ENCODE measurements around the gene ABCC9. TPM values are rescaled to one million over a fixed set of nuclear protein-coding genes. Genes with fewer than 3 reads are reported as not detected.
A peak's percentile ranks its signal among the peaks of the same experiment; 100 is the strongest.

Gene ABCC9
- total RNA-seq, 1 experiment from 2014 or later, result not detected

GRCh38 chr12:21852251-21852650 is 89.0 kb downstream of the ABCC9 start:
- Histone ChIP-seq H4K20me1 (ENCODE audit: insufficient read depth, low read depth, low read length) (no peaks in the 10 kb centered on the region), H3K36me3 (ENCODE audit: insufficient read depth, low read length) (no peaks in the 10 kb centered on the region), H3K9ac (ENCODE audit: low read length) (no peak overlapping the region), H3K9me3 (ENCODE audit: low read length) (no peaks in the 10 kb centered on the region), H3K4me3 (ENCODE audit: low read length) (no peak overlapping the region), H3K79me2 (ENCODE audit: low read length) (no peaks in the 10 kb centered on the region), H3K27me3 (ENCODE audit: low read length) (no peaks in the 10 kb centered on the region), H3K27ac (ENCODE audit: low read length) (no peak overlapping the region), H3K4me1 (ENCODE audit: low read length) (no peaks in the 10 kb centered on the region), H3K4me2 (ENCODE audit: low read depth, low read length, poor library complexity, severe bottlenecking) (no peak overlapping the region), H2AFZ (ENCODE audit: low read length) (no peak overlapping the region), H3K9me2 (replicated peaks; ENCODE audit: insufficient read depth, low read length) (no peaks in the 10 kb centered on the region)
- no peak for DNase-seq

GRCh38 chr12:21851151-21851550 is 90.1 kb downstream of the ABCC9 start:
- Histone ChIP-seq H3K27me3 (ENCODE audit: low read length) (no peaks in the 10 kb centered on the region), H3K27ac (ENCODE audit: low read length) (no peak overlapping the region), H3K36me3 (ENCODE audit: insufficient read depth, low read length) (no peaks in the 10 kb centered on the region), H3K4me1 (ENCODE audit: low read length) (no peaks in the 10 kb centered on the region), H3K79me2 (ENCODE audit: low read length) (no peaks in the 10 kb centered on the region), H2AFZ (ENCODE audit: low read length) (no peak overlapping the region), H3K4me2 (ENCODE audit: low read depth, low read length, poor library complexity, severe bottlenecking) (no peak overlapping the region), H3K9me2 (replicated peaks; ENCODE audit: insufficient read depth, low read length) (no peaks in the 10 kb centered on the region), H3K9ac (ENCODE audit: low read length) (no peak overlapping the region), H3K9me3 (ENCODE audit: low read length) (no peaks in the 10 kb centered on the region), H3K4me3 (ENCODE audit: low read length) (no peak overlapping the region), H4K20me1 (ENCODE audit: insufficient read depth, low read depth, low read length) (no peaks in the 10 kb centered on the region)
- no peak for DNase-seq

GRCh38 chr12:21850419-21850818 is 90.8 kb downstream of the ABCC9 start:
- Histone ChIP-seq H3K4me2 (ENCODE audit: low read depth, low read length, poor library complexity, severe bottlenecking) (no peak overlapping the region), H3K27ac (ENCODE audit: low read length) (no peak overlapping the region), H3K9me2 (replicated peaks; ENCODE audit: insufficient read depth, low read length) (no peaks in the 10 kb centered on the region), H2AFZ (ENCODE audit: low read length) (no peak overlapping the region), H3K4me3 (ENCODE audit: low read length) (no peak overlapping the region), H3K9me3 (ENCODE audit: low read length) (no peaks in the 10 kb centered on the region), H3K79me2 (ENCODE audit: low read length) (no peaks in the 10 kb centered on the region), H4K20me1 (ENCODE audit: insufficient read depth, low read depth, low read length) (no peaks in the 10 kb centered on the region), H3K27me3 (ENCODE audit: low read length) (no peaks in the 10 kb centered on the region), H3K36me3 (ENCODE audit: insufficient read depth, low read length) (no peaks in the 10 kb centered on the region), H3K9ac (ENCODE audit: low read length) (no peak overlapping the region), H3K4me1 (ENCODE audit: low read length) (no peaks in the 10 kb centered on the region)
- no peak for DNase-seq

- H3K27ac ChIP-seq (ENCODE audit: low read length), result no peak overlapping the region
- H4K20me1 ChIP-seq (ENCODE audit: insufficient read depth, low read depth, low read length), result no peaks in the 10 kb centered on the region
- H3K9me3 ChIP-seq (ENCODE audit: low read length), result no peaks in the 10 kb centered on the region
- no peaks in the 10 kb centered on the region for H3K79me2 ChIP-seq (ENCODE audit: low read length)
- no peak overlapping the region for H2AFZ ChIP-seq (ENCODE audit: low read length)
- no peak for DNase-seq
- H3K4me3 ChIP-seq (ENCODE audit: low read length), result no peak overlapping the region
- H3K4me1 ChIP-seq (ENCODE audit: low read length), result no peaks in the 10 kb centered on the region
- no peak overlapping the region for H3K4me2 ChIP-seq (ENCODE audit: low read depth, low read length, poor library complexity, severe bottlenecking)
- no peaks in the 10 kb centered on the region for H3K9me2 ChIP-seq (replicated peaks; ENCODE audit: insufficient read depth, low read length)
- no peaks in the 10 kb centered on the region for H3K27me3 ChIP-seq (ENCODE audit: low read length)
- no peaks in the 10 kb centered on the region for H3K36me3 ChIP-seq (ENCODE audit: insufficient read depth, low read length)
- H3K9ac ChIP-seq (ENCODE audit: low read length), result no peak overlapping the region
These were observed 91.3 kb downstream of the ABCC9 start for GRCh38 chr12:21849878-21850277.

- Histone ChIP-seq H3K27ac (ENCODE audit: low read length) (no peak overlapping the region), H3K4me1 (ENCODE audit: low read length) (no peaks in the 10 kb centered on the region), H3K9ac (ENCODE audit: low read length) (no peak overlapping the region), H3K36me3 (ENCODE audit: insufficient read depth, low read length) (no peaks in the 10 kb centered on the region), H4K20me1 (ENCODE audit: insufficient read depth, low read depth, low read length) (no peaks in the 10 kb centered on the region), H3K9me3 (ENCODE audit: low read length) (no peaks in the 10 kb centered on the region), H3K4me3 (ENCODE audit: low read length) (no peak overlapping the region), H3K9me2 (replicated peaks; ENCODE audit: insufficient read depth, low read length) (no peaks in the 10 kb centered on the region), H2AFZ (ENCODE audit: low read length) (no peak overlapping the region), H3K27me3 (ENCODE audit: low read length) (no peaks in the 10 kb centered on the region), H3K4me2 (ENCODE audit: low read depth, low read length, poor library complexity, severe bottlenecking) (no peak overlapping the region), H3K79me2 (ENCODE audit: low read length) (no peaks in the 10 kb centered on the region)
- DNase-seq, result no peak
These were observed 93.0 kb downstream of the ABCC9 start for GRCh38 chr12:21848192-21848591.

GRCh38 chr12:21843795-21844194 is 97.4 kb downstream of the ABCC9 start:
- H3K9ac ChIP-seq (ENCODE audit: low read length), result no peak overlapping the region
- no peaks in the 10 kb centered on the region for H3K27me3 ChIP-seq (ENCODE audit: low read length)
- no peaks in the 10 kb centered on the region for H4K20me1 ChIP-seq (ENCODE audit: insufficient read depth, low read depth, low read length)
- DNase-seq, result no peak
- no peak overlapping the region for H3K4me3 ChIP-seq (ENCODE audit: low read length)
- H2AFZ ChIP-seq (ENCODE audit: low read length), result no peak overlapping the region
- no peaks in the 10 kb centered on the region for H3K79me2 ChIP-seq (ENCODE audit: low read length)
- no peaks in the 10 kb centered on the region for H3K4me1 ChIP-seq (ENCODE audit: low read length)
- H3K9me3 ChIP-seq (ENCODE audit: low read length), result no peaks in the 10 kb centered on the region
- no peak overlapping the region for H3K4me2 ChIP-seq (ENCODE audit: low read depth, low read length, poor library complexity, severe bottlenecking)
- no peak overlapping the region for H3K27ac ChIP-seq (ENCODE audit: low read length)
- H3K36me3 ChIP-seq (ENCODE audit: insufficient read depth, low read length), result no peaks in the 10 kb centered on the region
- H3K9me2 ChIP-seq (replicated peaks; ENCODE audit: insufficient read depth, low read length), result no peaks in the 10 kb centered on the region

GRCh38 chr12:21839776-21840175 is 101.5 kb downstream of the ABCC9 start:
- H3K4me3 ChIP-seq (ENCODE audit: low read length), result no peak overlapping the region
- H3K9me3 ChIP-seq (ENCODE audit: low read length), result no peaks in the 10 kb centered on the region
- no peaks in the 10 kb centered on the region for H3K4me1 ChIP-seq (ENCODE audit: low read length)
- H3K79me2 ChIP-seq (ENCODE audit: low read length), result no peaks in the 10 kb centered on the region
- H3K27ac ChIP-seq (ENCODE audit: low read length), result no peak overlapping the region
- no peak overlapping the region for H2AFZ ChIP-seq (ENCODE audit: low read length)
- H3K9ac ChIP-seq (ENCODE audit: low read length), result no peak overlapping the region
- no peaks in the 10 kb centered on the region for H4K20me1 ChIP-seq (ENCODE audit: insufficient read depth, low read depth, low read length)
- no peaks in the 10 kb centered on the region for H3K36me3 ChIP-seq (ENCODE audit: insufficient read depth, low read length)
- no peaks in the 10 kb centered on the region for H3K27me3 ChIP-seq (ENCODE audit: low read length)
- DNase-seq, result peak; percentile 22
- no peaks in the 10 kb centered on the region for H3K9me2 ChIP-seq (replicated peaks; ENCODE audit: insufficient read depth, low read length)
- H3K4me2 ChIP-seq (ENCODE audit: low read depth, low read length, poor library complexity, severe bottlenecking), result no peak overlapping the region

- Histone ChIP-seq H3K9me2 (replicated peaks; ENCODE audit: insufficient read depth, low read length) (no peaks in the 10 kb centered on the region), H3K9ac (ENCODE audit: low read length) (no peak overlapping the region), H3K27me3 (ENCODE audit: low read length) (no peaks in the 10 kb centered on the region), H3K4me3 (ENCODE audit: low read length) (no peak overlapping the region), H2AFZ (ENCODE audit: low read length) (no peak overlapping the region), H3K36me3 (ENCODE audit: insufficient read depth, low read length) (no peaks in the 10 kb centered on the region), H3K27ac (ENCODE audit: low read length) (no peak overlapping the region), H3K79me2 (ENCODE audit: low read length) (no peaks in the 10 kb centered on the region), H3K4me2 (ENCODE audit: low read depth, low read length, poor library complexity, severe bottlenecking) (no peak overlapping the region), H3K4me1 (ENCODE audit: low read length) (no peaks in the 10 kb centered on the region), H3K9me3 (ENCODE audit: low read length) (no peaks in the 10 kb centered on the region), H4K20me1 (ENCODE audit: insufficient read depth, low read depth, low read length) (no peaks in the 10 kb centered on the region)
- DNase-seq, result no peak
These were observed 103.4 kb downstream of the ABCC9 start for GRCh38 chr12:21837847-21838246.

- H3K4me2 ChIP-seq (ENCODE audit: low read depth, low read length, poor library complexity, severe bottlenecking), result no peak overlapping the region
- no peak overlapping the region for H3K27ac ChIP-seq (ENCODE audit: low read length)
- H3K79me2 ChIP-seq (ENCODE audit: low read length), result no peaks in the 10 kb centered on the region
- no peak overlapping the region for H2AFZ ChIP-seq (ENCODE audit: low read length)
- H3K4me1 ChIP-seq (ENCODE audit: low read length), result no peaks in the 10 kb centered on the region
- no peaks in the 10 kb centered on the region for H3K36me3 ChIP-seq (ENCODE audit: insufficient read depth, low read length)
- H3K27me3 ChIP-seq (ENCODE audit: low read length), result no peaks in the 10 kb centered on the region
- no peaks in the 10 kb centered on the region for H3K9me3 ChIP-seq (ENCODE audit: low read length)
- peak; percentile 1 for DNase-seq
- H3K9ac ChIP-seq (ENCODE audit: low read length), result no peak overlapping the region
- H3K4me3 ChIP-seq (ENCODE audit: low read length), result no peak overlapping the region
- no peaks in the 10 kb centered on the region for H4K20me1 ChIP-seq (ENCODE audit: insufficient read depth, low read depth, low read length)
- H3K9me2 ChIP-seq (replicated peaks; ENCODE audit: insufficient read depth, low read length), result no peaks in the 10 kb centered on the region
These were observed 109.4 kb downstream of the ABCC9 start for GRCh38 chr12:21831791-21832344.

Data from Karpas-422 (cell line).